CD4-positive, CD25-positive, alpha-beta regulatory T cell (primary cell): ENCODE data around the gene RILP. TPM values are rescaled to one million over a fixed set of nuclear protein-coding genes. Genes with fewer than 3 reads are reported as not detected.
"Not testable (repeated sequence)": the region's sequence is repeated elsewhere in the genome, so short reads cannot be mapped to it uniquely, and the experiment has no call there.

Experiments used
- ATAC-seq, 2 donors: fragments of 150-1000 bp; cut with Tn5 transposase; one replicate each; pipeline ENCODE4 v1.10.0; 2021; ENCODE audit warnings: low read depth in 2 of 2, moderate number of reproducible peaks in 2 of 2, moderate library complexity in 1 of 2
- DNase-seq, 3 donors: peaks; one replicate each; pipeline versions ENCODE4 v3.0.0 to v3.0.0-alpha.2; 2012 to 2022; ENCODE audit warnings: mixed read lengths in 1 of 3
- H3K27ac ChIP-seq: one replicate; pipeline ENCODE4 v1.7.0; 2013; ENCODE audit warnings: mild to moderate bottlenecking, low read length; ENCODE audit not compliant: insufficient read depth, poor library complexity, severe bottlenecking
- H3K27me3 ChIP-seq: one replicate; pipeline ENCODE4 v1.7.0; 2013; ENCODE audit warnings: low read length; ENCODE audit not compliant: control insufficient read depth, insufficient read depth
- H3K36me3 ChIP-seq: one replicate; pipeline ENCODE4 v1.7.0; 2013; ENCODE audit warnings: mild to moderate bottlenecking, low read length, moderate library complexity; ENCODE audit not compliant: control insufficient read depth, insufficient read depth
- H3K4me1 ChIP-seq: 2 replicates; pipeline ENCODE4 v1.7.0; 2013; ENCODE audit warnings: mild to moderate bottlenecking, low read length; ENCODE audit not compliant: insufficient read depth, control insufficient read depth, poor library complexity, severe bottlenecking
- H3K4me3 ChIP-seq: one replicate; pipeline ENCODE4 v1.7.0; 2013; ENCODE audit warnings: low read depth, mild to moderate bottlenecking, low read length, moderate library complexity
- H3K9me3 ChIP-seq, 2 experiments: 1 replicate in 1 of 2; 2 replicates in 1 of 2; pipeline ENCODE4 v1.7.0; 2013; ENCODE audit warnings: low read length in 2 of 2, mild to moderate bottlenecking in 1 of 2, moderate library complexity in 1 of 2; ENCODE audit not compliant: control insufficient read depth in 2 of 2
- H3K27ac Mint-ChIP-seq, 3 donors: one replicate each; pipeline ENCODE4 v1.8.0; 2020 to 2022; ENCODE audit warnings: mild to moderate bottlenecking in 3 of 3, mixed read lengths in 3 of 3, moderate library complexity in 2 of 3
- H3K27me3 Mint-ChIP-seq: one replicate; pipeline ENCODE4 v1.8.0; 2022; ENCODE audit warnings: mild to moderate bottlenecking, mixed read lengths
- H3K36me3 Mint-ChIP-seq: one replicate; pipeline ENCODE4 v1.8.0; 2020; ENCODE audit warnings: mixed read lengths
- H3K4me1 Mint-ChIP-seq, 4 donors: one replicate each; pipeline ENCODE4 v1.8.0; 2020 to 2022; ENCODE audit warnings: mixed read lengths in 4 of 4, mild to moderate bottlenecking in 1 of 4
- H3K4me3 Mint-ChIP-seq, 4 donors: one replicate each; pipeline ENCODE4 v1.8.0; 2020 to 2022; ENCODE audit warnings: mild to moderate bottlenecking in 4 of 4, mixed read lengths in 4 of 4, moderate library complexity in 3 of 4
- H3K9me3 Mint-ChIP-seq, 7 donors: one replicate each; pipeline ENCODE4 v1.8.0; 2020 to 2022; ENCODE audit warnings: mixed read lengths in 7 of 7, mild to moderate bottlenecking in 3 of 7, moderate library complexity in 2 of 7
- polyA plus RNA-seq, 4 donors: library from polyadenylated mRNA; unstranded; fragments of 300-500 nt; fragmentation: Illumina TruSeq; gene quantifications; one replicate each; pipeline ENCODE4 v1.2.3, GENCODE V29; 2021
- total RNA-seq: library from RNA; stranded (reverse); gene quantifications from one replicate; pipeline ENCODE4 v1.2.3, GENCODE V29; 2022

Gene RILP
- 1.5 TPM for total RNA-seq
- polyA plus RNA-seq, result 1 to 10 TPM; 3.7 to 7.6 (median 5.2) TPM

GRCh38 chr17:1649844-1650501 is at the start of gene RILP:
Gene RILP, minus strand, starts transcription at chr17:1649866. Its CDS starts 62 bp downstream, at chr17:1649804.
- Histone ChIP-seq H3K9me3 (no peaks in the 10 kb centered on the region), H3K4me1 (peaks cover 18% of the 10 kb centered on the region), H3K27ac (peak within 1 kb of the TSS; percentile 76), H3K27me3 (no peaks in the 10 kb centered on the region), H3K4me3 (no peak within 1 kb of the TSS), H3K36me3 (peaks cover 45% of the 10 kb centered on the region)
- Mint-ChIP-seq H3K4me1 (peaks cover 0 to 12% (median 3%) of the 10 kb centered on the region in 4 donors), H3K27me3 (no peaks in the 10 kb centered on the region), H3K4me3 (peak within 1 kb of the TSS; percentile 70 to 81 (median 78)), H3K36me3 (peaks cover 20% of the 10 kb centered on the region), H3K9me3 (no peaks in the 10 kb centered on the region), H3K27ac (peak within 1 kb of the TSS in 1 of 3 donors; percentile 38)
- ATAC-seq (no peak), DNase-seq (peak in 1 of 3 donors; percentile 63)

GRCh38 chr17:1697681-1698080 is 48.0 kb upstream of the RILP start:
- H3K27me3 ChIP-seq, result no peaks in the 10 kb centered on the region
- H3K36me3 ChIP-seq, result no peaks in the 10 kb centered on the region
- Mint-ChIP-seq H3K9me3 (no peaks in the 10 kb centered on the region), H3K4me3 (no peak overlapping the region), H3K4me1 (no peaks in the 10 kb centered on the region), H3K27ac (no peak overlapping the region), H3K36me3 (no peaks in the 10 kb centered on the region), H3K27me3 (peaks cover 17% of the 10 kb centered on the region)
- DNase-seq (no peak), ATAC-seq (no peak)
- H3K9me3 ChIP-seq, result no peaks in the 10 kb centered on the region
- H3K4me3 ChIP-seq, result no peak overlapping the region
- H3K27ac ChIP-seq, result no peak overlapping the region
- no peaks in the 10 kb centered on the region for H3K4me1 ChIP-seq

GRCh38 chr17:1695365-1695764 is 45.7 kb upstream of the RILP start:
- H3K9me3 ChIP-seq, result no peaks in the 10 kb centered on the region
- H3K27me3 ChIP-seq, result no peaks in the 10 kb centered on the region
- no peak for DNase-seq
- peaks cover 21% of the 10 kb centered on the region for H3K27me3 Mint-ChIP-seq
- H3K4me1 Mint-ChIP-seq, result no peaks in the 10 kb centered on the region
- no peak overlapping the region for H3K27ac Mint-ChIP-seq
- H3K36me3 ChIP-seq, result no peaks in the 10 kb centered on the region
- peaks cover 0 to 5% (median 0%) of the 10 kb centered on the region in 7 donors for H3K9me3 Mint-ChIP-seq
- no peaks in the 10 kb centered on the region for H3K36me3 Mint-ChIP-seq
- H3K4me1 ChIP-seq, result no peaks in the 10 kb centered on the region
- ATAC-seq, result no peak
- no peak overlapping the region for H3K4me3 ChIP-seq
- no peak overlapping the region for H3K4me3 Mint-ChIP-seq
- H3K27ac ChIP-seq, result no peak overlapping the region

GRCh38 chr17:1693339-1693738 is 43.7 kb upstream of the RILP start:
- H3K9me3 Mint-ChIP-seq, result peaks cover 0 to 5% (median 0%) of the 10 kb centered on the region in 7 donors
- Histone ChIP-seq H3K4me1 (no peaks in the 10 kb centered on the region), H3K27ac (no peak overlapping the region), H3K4me3 (no peak overlapping the region), H3K27me3 (no peaks in the 10 kb centered on the region), H3K36me3 (no peaks in the 10 kb centered on the region), H3K9me3 (no peaks in the 10 kb centered on the region)
- ATAC-seq, result no peak
- H3K27me3 Mint-ChIP-seq, result peaks cover 10% of the 10 kb centered on the region
- no peaks in the 10 kb centered on the region for H3K4me1 Mint-ChIP-seq
- no peaks in the 10 kb centered on the region for H3K36me3 Mint-ChIP-seq
- H3K27ac Mint-ChIP-seq, result peak overlapping the region in 1 of 3 donors; percentile 97
- no peak overlapping the region for H3K4me3 Mint-ChIP-seq
- no peak for DNase-seq

- ATAC-seq (no peak), DNase-seq (no peak)
- Histone ChIP-seq H3K4me1 (no peaks in the 10 kb centered on the region), H3K36me3 (no peaks in the 10 kb centered on the region), H3K4me3 (no peak overlapping the region), H3K27me3 (no peaks in the 10 kb centered on the region), H3K9me3 (no peaks in the 10 kb centered on the region), H3K27ac (no peak overlapping the region)
- Mint-ChIP-seq H3K36me3 (no peaks in the 10 kb centered on the region), H3K4me1 (peaks cover 0 to 4% (median 0%) of the 10 kb centered on the region in 4 donors), H3K9me3 (peaks cover 0 to 5% (median 0%) of the 10 kb centered on the region in 7 donors), H3K27me3 (peaks cover 8% of the 10 kb centered on the region), H3K27ac (no peak overlapping the region), H3K4me3 (no peak overlapping the region)
These were observed 41.0 kb upstream of the RILP start for GRCh38 chr17:1690544-1691221.

GRCh38 chr17:1688405-1688804 is 38.7 kb upstream of the RILP start:
- H3K9me3 Mint-ChIP-seq, DNase-seq, H3K4me3 Mint-ChIP-seq, H3K36me3 Mint-ChIP-seq, H3K4me3 ChIP-seq, ATAC-seq, H3K36me3 ChIP-seq, H3K27me3 ChIP-seq, H3K27ac ChIP-seq, H3K27ac Mint-ChIP-seq, H3K9me3 ChIP-seq: not testable (repeated sequence)
- H3K27me3 Mint-ChIP-seq, result peaks cover 11% of the 10 kb centered on the region
- peaks cover 3 to 20% (median 7%) of the 10 kb centered on the region in 4 donors for H3K4me1 Mint-ChIP-seq
- peaks cover 10% of the 10 kb centered on the region for H3K4me1 ChIP-seq

- H3K27ac ChIP-seq, result no peak overlapping the region
- H3K27me3 ChIP-seq, result no peaks in the 10 kb centered on the region
- Mint-ChIP-seq H3K9me3 (peaks cover 0 to 5% (median 0%) of the 10 kb centered on the region in 7 donors), H3K27me3 (peaks cover 6% of the 10 kb centered on the region), H3K4me3 (peak overlapping the region in 3 of 4 donors; percentile 27 to 73 (median 47)), H3K27ac (peak overlapping the region in 1 of 3 donors; percentile 34), H3K36me3 (peaks cover 24% of the 10 kb centered on the region), H3K4me1 (peaks cover 9 to 40% (median 15%) of the 10 kb centered on the region in 4 donors)
- no peaks in the 10 kb centered on the region for H3K9me3 ChIP-seq
- DNase-seq (no peak), ATAC-seq (no peak)
- H3K4me1 ChIP-seq, result peaks cover 25% of the 10 kb centered on the region
- H3K4me3 ChIP-seq, result no peak overlapping the region
- peaks cover 21% of the 10 kb centered on the region for H3K36me3 ChIP-seq
These were observed 36.4 kb upstream of the RILP start for GRCh38 chr17:1686086-1686485.
